Right kidney (tissue), 1 donor: Measurements from ENCODE around the gene KIF4A.
"Not testable (repeated sequence)": the region's sequence is repeated elsewhere in the genome, so short reads cannot be mapped to it uniquely, and the experiment has no call there.

Experiments
- DNase-seq: peaks from one replicate; pipeline ENCODE4 v3.0.0-alpha.2; 2016

The KIF4A gene

GRCh38 chrX:70280573-70280972 lies 9.3 kb upstream of the KIF4A start:
- DNase-seq, result no peak

DNA sequence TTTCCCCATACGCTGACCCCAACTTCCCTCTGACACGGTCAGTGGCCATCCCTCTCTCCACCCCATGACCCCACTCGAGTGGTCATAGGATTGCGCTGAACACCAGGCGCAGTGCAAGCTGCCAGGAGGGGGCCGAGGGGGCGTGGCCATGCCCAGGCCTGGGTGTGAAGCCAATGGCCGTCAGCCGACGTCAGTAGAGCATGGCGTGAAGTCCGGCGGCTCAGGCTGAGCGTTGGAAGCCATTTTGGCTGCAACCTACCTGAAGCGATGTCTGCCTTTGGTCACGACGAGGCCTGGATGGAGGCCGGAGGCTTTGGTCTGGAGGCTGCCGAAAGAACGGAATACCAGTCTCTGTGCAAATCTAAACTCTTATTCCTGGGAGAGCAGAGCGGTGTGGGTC lies 8.0 kb upstream of the KIF4A start, which contains the start of gene RAB41:
RAB41 (plus strand) TSS at position 222 of the 400 bp plus-strand sequence; CDS start at position 268, 46 bp downstream.
- no peak for DNase-seq

DNA sequence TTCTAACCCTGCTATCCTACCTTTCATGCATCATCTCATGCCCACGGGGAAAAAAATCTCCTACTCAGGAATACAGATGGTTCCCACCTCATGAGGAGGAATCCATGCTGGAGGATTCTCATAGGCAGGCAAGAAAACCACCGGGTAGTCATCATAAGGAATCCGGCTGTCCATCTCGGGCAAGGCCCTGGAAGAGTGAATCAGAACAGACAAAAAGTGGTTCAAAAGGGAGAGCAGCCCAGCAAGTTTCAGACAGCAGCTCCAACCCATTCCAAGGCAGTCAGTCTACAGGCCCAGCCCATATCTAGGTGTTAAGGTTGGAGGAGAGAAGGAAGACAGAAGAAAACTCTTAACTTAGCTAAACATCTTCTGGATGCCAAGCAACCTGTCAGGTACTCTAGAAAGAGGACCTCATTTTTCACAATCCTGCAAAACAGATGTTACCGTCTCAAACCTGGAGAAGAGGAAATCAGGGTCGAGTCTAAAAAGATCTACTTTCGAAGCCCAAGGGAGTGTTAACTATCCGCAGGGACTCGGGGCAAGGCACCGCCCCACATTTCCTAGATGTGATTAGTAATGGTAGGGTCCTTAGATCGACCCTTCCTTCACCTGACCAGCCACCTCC lies 624 bp upstream of the KIF4A start:
- no peak for DNase-seq

DNA sequence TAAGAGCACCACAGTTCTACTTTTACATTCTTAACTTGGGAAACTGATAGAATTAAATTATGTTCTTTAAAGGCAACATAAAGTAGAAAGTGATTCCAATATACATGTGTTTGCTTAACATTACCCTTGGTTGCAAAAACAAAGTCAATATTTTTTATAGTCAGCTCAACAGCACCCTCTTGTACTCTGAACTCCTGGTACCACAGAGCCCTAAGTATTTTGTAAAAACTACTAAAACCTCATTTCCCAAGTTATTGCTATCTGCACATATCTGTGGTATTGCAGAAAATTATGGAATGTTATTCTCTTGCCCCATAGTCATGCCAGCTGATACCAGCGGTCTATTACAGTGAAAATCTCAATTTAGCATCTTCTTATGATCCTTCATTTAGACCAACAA lies 2.9 kb downstream of the KIF4A start:
- no peak for DNase-seq

GRCh38 chrX:70293621-70294020 lies 3.7 kb downstream of the KIF4A start:
- no peak for DNase-seq

GRCh38 chrX:70301716-70302115 lies 11.8 kb downstream of the KIF4A start:
- DNase-seq, result no peak

- no peak for DNase-seq
Observed at GRCh38 chrX:70313503-70313902, 23.6 kb downstream of the KIF4A start.

GRCh38 chrX:70322784-70323183 lies 32.9 kb downstream of the KIF4A start:
- DNase-seq, result no peak

- DNase-seq, result not testable (repeated sequence)
Observed at GRCh38 chrX:70323628-70324027, 33.7 kb downstream of the KIF4A start.

- DNase-seq, result no peak
Observed at GRCh38 chrX:70324326-70324725, 34.4 kb downstream of the KIF4A start.

- no peak for DNase-seq
Observed at GRCh38 chrX:70331161-70331560, 41.3 kb downstream of the KIF4A start.

- no peak for DNase-seq
Observed at GRCh38 chrX:70332600-70332999, 42.7 kb downstream of the KIF4A start.

GRCh38 chrX:70336767-70337166 lies 46.9 kb downstream of the KIF4A start:
- DNase-seq, result no peak

GRCh38 chrX:70338290-70338689 lies 48.4 kb downstream of the KIF4A start:
- no peak for DNase-seq

GRCh38 chrX:70343435-70343834 lies 53.5 kb downstream of the KIF4A start:
- DNase-seq, result no peak

DNA sequence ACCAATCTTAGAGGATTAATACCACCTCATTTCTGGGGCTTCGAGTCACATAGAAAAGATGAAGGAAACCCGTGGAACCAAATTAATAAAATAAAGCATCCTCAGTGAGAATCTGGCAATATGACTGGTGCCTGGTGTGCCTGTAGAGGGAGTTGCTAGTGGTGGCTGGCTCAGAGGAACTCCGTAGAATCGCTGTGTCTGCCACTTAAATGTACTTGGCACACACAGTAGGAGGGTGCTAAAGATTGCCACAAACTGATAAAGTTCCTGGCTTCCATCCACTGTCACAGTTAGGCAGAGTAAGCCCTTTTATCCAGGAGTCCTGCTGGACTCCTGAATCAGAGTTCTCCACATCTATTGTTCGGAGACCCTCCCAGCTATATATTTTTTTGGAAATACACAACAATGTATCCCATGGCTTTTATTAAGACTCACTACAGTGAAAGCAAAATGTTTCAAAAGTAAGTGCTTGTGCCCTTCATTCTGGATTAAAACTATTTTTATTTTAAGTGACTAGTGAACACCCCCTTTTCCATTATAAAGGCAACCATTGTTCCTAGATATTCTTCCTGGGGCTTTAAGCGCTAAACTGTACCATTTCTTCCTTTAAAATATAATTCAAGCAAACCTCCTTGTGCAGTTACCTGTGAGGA lies 56.6 kb downstream of the KIF4A start:
- no peak for DNase-seq

- DNase-seq, result not testable (repeated sequence)
Observed at GRCh38 chrX:70348825-70349224, 58.9 kb downstream of the KIF4A start.

DNA sequence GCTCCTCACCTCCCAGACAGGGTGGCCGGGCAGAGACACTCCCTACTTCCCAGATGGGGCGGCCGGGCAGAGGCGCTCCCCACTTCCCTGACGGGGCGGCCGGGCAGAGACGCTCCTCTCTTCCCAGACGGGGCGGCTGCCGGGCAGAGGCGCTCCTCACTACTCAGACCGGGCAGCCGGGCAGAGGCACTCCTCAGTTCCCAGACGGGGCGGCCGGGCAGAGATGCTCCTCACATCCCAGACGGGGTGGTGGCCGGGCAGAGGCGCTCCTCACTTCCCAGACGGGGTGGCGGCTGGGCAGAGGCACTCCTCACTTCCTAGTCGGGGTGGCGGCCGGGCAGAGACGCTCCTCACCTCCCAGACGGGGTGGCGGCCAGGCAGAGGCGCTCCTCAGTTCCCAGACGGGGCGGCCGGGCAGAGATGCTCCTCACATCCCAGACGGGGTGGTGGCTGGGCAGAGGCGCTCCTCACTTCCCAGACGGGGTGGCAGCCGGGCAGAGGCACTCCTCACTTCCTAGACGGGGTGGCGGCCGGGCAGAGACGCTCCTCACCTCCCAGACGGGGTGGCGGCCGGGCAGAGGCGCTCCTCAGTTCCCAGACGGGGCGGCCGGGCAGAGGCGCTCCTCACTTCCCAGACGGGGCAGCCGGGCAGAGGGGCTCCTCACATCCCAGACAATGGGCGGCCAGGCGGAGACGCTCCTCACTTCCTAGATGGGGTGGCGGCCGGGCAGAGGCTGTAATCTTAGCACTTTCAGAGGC lies 59.6 kb downstream of the KIF4A start:
- DNase-seq, result not testable (repeated sequence)

DNA sequence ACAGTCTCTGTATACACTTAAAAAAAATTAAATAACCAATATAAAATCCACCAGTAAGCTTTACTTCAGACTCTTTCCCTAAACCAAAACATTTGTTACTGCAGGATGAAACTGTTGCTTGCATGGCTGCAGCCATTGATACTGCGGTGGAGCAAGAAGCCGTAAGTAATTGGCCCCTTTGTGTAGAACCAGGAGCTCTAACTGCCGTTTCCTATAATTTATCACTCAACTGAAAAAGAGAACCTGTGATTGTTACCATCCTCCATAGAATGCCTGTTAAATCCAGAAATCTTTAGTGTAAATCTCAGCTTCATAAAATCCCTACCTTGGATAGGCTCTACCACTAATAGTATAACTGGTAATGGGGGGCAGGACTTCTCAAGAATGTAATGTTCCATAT lies 62.6 kb downstream of the KIF4A start:
- DNase-seq, result no peak

DNA sequence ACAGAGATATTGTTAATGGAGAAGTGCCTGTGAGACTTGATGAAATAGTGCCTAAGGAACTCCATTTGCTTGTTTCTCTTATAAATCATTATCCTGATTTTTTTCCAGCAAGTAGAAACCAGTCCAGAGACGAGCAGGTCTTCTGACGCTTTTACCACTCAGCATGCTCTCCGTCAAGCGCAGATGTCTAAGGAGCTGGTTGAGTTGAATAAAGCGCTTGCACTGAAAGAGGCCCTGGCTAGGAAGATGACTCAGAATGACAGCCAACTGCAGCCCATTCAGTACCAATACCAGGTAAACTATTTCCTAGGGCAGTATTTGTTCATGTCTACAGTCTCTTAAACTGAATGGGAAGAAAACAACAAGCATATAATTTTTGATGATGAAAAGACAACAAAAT lies 63.6 kb downstream of the KIF4A start:
- no peak for DNase-seq

DNA sequence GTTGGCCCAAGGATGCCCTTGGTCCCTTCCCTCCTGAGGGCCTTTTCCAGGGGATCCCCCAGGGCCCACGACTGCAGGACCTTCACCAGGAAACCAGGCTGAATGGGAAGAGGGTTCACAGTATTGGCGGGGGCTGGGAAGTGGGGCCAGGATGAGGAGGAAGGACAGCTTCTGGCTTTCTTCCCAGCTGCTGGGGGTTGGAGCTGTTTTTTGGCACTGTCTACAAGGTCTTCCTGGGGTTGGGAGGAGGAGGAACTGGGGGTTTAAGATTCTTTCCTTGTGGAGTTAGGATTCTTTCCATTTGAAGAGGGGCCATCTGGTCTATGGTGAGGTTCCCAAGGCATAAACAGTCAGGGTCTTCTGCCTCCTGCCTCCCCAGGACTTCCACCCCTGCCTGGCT lies 64.8 kb downstream of the KIF4A start:
- no peak for DNase-seq

GRCh38 chrX:70359458-70359857 lies 69.6 kb downstream of the KIF4A start:
- DNase-seq, result no peak

DNA sequence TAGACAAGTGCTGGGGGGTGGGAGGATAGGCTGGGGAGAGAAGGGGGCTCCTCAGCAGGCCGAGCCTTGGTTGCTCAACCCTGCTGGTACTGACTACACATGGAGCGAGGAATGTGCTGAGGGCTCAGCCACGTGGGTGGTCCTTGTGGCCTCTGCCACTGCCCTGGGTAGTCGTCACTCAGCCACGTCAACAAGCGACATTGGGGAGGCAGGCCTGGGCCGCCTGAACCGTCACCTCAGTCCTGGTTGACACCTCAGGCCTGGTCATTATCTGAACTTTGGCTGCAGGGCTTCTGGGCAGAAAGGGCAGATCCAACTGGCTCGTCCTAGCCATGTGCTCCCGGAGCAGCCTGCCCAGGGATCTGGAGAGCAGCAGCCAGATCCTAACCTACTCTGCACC lies 70.5 kb downstream of the KIF4A start:
- DNase-seq, result no peak

DNA sequence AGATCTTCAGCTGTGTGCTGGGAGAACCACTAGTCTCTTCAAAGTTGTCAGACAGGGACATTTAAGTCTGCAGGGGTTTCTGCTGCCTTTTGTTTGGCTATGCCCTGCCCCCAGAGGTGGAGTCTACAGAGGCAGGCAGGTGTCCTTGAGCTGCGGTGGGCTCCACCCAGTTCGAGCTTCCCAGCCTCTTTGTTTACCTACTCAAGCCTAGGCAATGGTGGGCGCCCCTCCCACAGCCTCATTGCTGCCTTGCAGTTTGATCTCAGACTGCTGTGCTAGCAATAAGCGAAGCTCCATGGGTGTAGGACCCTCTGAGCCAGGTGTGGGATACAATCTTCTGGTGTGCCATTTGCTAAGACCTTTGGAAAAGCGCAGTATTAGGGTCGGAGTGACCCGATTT lies 78.8 kb downstream of the KIF4A start:
- not testable (repeated sequence) for DNase-seq
